HG03280 (cell line): ENCODE measurements around the gene ECSIT.
"Not testable (repeated sequence)": the region's sequence is repeated elsewhere in the genome, so short reads cannot be mapped to it uniquely, and the experiment has no call there.

Source experiments
- ATAC-seq: cut with Tn5 transposase; IDR thresholded peaks from one replicate; pipeline ENCODE4 v1.9.1; 2021; ENCODE audit warnings: mild to moderate bottlenecking, moderate library complexity; ENCODE audit not compliant: unreplicated experiment

ECSIT gene

GRCh38 chr19:11479898-11480714 lies 48.8 kb downstream of the ECSIT start:
- ATAC-seq = no peak

- ATAC-seq = no peak
Measured at GRCh38 chr19:11479090-11479897, 49.6 kb downstream of the ECSIT start.

- no peak for ATAC-seq
Measured at GRCh38 chr19:11478167-11479089, 50.5 kb downstream of the ECSIT start.

GRCh38 chr19:11475861-11476260 lies 53.1 kb downstream of the ECSIT start:
- no peak for ATAC-seq

- ATAC-seq = not testable (repeated sequence)
Measured at GRCh38 chr19:11475343-11475742, 53.6 kb downstream of the ECSIT start.

GRCh38 chr19:11473725-11474124 lies 55.2 kb downstream of the ECSIT start:
- no peak for ATAC-seq

GRCh38 chr19:11468266-11468845 lies 60.6 kb downstream of the ECSIT start:
- ATAC-seq = not testable (repeated sequence)

- ATAC-seq = no peak
Measured at GRCh38 chr19:11465600-11465999, 63.3 kb downstream of the ECSIT start.

GRCh38 chr19:11464333-11465265 lies 64.3 kb downstream of the ECSIT start:
- no peak for ATAC-seq

GRCh38 chr19:11463391-11463790 lies 65.5 kb downstream of the ECSIT start:
- no peak for ATAC-seq

GRCh38 chr19:11461453-11461852 lies 67.5 kb downstream of the ECSIT start:
- ATAC-seq = no peak

- no peak for ATAC-seq
Measured at GRCh38 chr19:11460207-11460606, 68.7 kb downstream of the ECSIT start.

- ATAC-seq = not testable (repeated sequence)
Measured at GRCh38 chr19:11458912-11459311, 70.0 kb downstream of the ECSIT start.

- ATAC-seq = no peak
Measured at GRCh38 chr19:11458236-11458900, 70.6 kb downstream of the ECSIT start.

GRCh38 chr19:11457831-11458230 lies 71.1 kb downstream of the ECSIT start:
- ATAC-seq = no peak

GRCh38 chr19:11457115-11457514 lies 71.8 kb downstream of the ECSIT start:
- no peak for ATAC-seq

- ATAC-seq = no peak
Measured at GRCh38 chr19:11456659-11457058, 72.3 kb downstream of the ECSIT start.
